ENCODE measurements around the gene TIMM50. TPM values are rescaled to one million over a fixed set of nuclear protein-coding genes. Genes with fewer than 3 reads are reported as not detected.
A peak's percentile ranks its signal among the peaks of the same experiment; 100 is the strongest.

TIMM50 gene
- total RNA-seq, 3 donors from 2014 or later: 52.6 to 57.9 (median 57.7) TPM

- H3K4me1 ChIP-seq (ENCODE audit: low read depth): peaks cover 17% of the 10 kb centered on the region
- no peak within 1 kb of the TSS for H3K4me3 ChIP-seq
- no peaks in the 10 kb centered on the region for H3K36me3 ChIP-seq (ENCODE audit: low read depth)
- intact Hi-C loops (cut with DNase I, micrococcal nuclease): no loop called here
- TF ChIP-seq, protein P1, sequence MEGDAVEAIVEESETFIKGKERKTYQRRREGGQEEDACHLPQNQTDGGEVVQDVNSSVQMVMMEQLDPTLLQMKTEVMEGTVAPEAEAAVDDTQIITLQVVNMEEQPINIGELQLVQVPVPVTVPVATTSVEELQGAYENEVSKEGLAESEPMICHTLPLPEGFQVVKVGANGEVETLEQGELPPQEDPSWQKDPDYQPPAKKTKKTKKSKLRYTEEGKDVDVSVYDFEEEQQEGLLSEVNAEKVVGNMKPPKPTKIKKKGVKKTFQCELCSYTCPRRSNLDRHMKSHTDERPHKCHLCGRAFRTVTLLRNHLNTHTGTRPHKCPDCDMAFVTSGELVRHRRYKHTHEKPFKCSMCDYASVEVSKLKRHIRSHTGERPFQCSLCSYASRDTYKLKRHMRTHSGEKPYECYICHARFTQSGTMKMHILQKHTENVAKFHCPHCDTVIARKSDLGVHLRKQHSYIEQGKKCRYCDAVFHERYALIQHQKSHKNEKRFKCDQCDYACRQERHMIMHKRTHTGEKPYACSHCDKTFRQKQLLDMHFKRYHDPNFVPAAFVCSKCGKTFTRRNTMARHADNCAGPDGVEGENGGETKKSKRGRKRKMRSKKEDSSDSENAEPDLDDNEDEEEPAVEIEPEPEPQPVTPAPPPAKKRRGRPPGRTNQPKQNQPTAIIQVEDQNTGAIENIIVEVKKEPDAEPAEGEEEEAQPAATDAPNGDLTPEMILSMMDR (IDR thresholded peaks at IDR 0.05): no peak
- H3K9me3 ChIP-seq: no peaks in the 10 kb centered on the region
- ATAC-seq: peak; percentile 31
- DNase-seq: no peak
Observed at GRCh38 chr19:39498798-39499642, 18.4 kb downstream of the TIMM50 start, which contains the start of gene DLL3. Gene DLL3, plus strand, starts transcription at chr19:39498947. Its CDS starts 28 bp downstream, at chr19:39498975.

- intact Hi-C loops (cut with DNase I, micrococcal nuclease): no loop called here
- TF ChIP-seq, protein P1 (IDR thresholded peaks at IDR 0.05): no peak
- DNase-seq (no peak), ATAC-seq (no peak)
- Histone ChIP-seq H3K9me3 (no peaks in the 10 kb centered on the region), H3K4me1 (ENCODE audit: low read depth) (peaks cover 17% of the 10 kb centered on the region), H3K36me3 (ENCODE audit: low read depth) (no peaks in the 10 kb centered on the region), H3K4me3 (no peak overlapping the region)
Observed at GRCh38 chr19:39499932-39500331, 19.3 kb downstream of the TIMM50 start.

GRCh38 chr19:39500543-39500942 lies 19.9 kb downstream of the TIMM50 start:
- TF ChIP-seq, protein P1 (IDR thresholded peaks at IDR 0.05): no peak
- DNase-seq: no peak
- H3K4me3 ChIP-seq: no peak overlapping the region
- ATAC-seq: no peak
- peaks cover 17% of the 10 kb centered on the region for H3K4me1 ChIP-seq (ENCODE audit: low read depth)
- intact Hi-C loops (cut with DNase I, micrococcal nuclease): no loop called here
- no peaks in the 10 kb centered on the region for H3K9me3 ChIP-seq
- no peaks in the 10 kb centered on the region for H3K36me3 ChIP-seq (ENCODE audit: low read depth)

- TF ChIP-seq, protein P1 (IDR thresholded peaks at IDR 0.05): no peak
- ATAC-seq: no peak
- no peaks in the 10 kb centered on the region for H3K9me3 ChIP-seq
- DNase-seq: no peak
- H3K36me3 ChIP-seq (ENCODE audit: low read depth): no peaks in the 10 kb centered on the region
- peaks cover 17% of the 10 kb centered on the region for H3K4me1 ChIP-seq (ENCODE audit: low read depth)
- H3K4me3 ChIP-seq: no peak overlapping the region
- intact Hi-C loops (cut with DNase I, micrococcal nuclease): no loop called here
Observed at GRCh38 chr19:39501340-39501739, 20.7 kb downstream of the TIMM50 start.

DNA sequence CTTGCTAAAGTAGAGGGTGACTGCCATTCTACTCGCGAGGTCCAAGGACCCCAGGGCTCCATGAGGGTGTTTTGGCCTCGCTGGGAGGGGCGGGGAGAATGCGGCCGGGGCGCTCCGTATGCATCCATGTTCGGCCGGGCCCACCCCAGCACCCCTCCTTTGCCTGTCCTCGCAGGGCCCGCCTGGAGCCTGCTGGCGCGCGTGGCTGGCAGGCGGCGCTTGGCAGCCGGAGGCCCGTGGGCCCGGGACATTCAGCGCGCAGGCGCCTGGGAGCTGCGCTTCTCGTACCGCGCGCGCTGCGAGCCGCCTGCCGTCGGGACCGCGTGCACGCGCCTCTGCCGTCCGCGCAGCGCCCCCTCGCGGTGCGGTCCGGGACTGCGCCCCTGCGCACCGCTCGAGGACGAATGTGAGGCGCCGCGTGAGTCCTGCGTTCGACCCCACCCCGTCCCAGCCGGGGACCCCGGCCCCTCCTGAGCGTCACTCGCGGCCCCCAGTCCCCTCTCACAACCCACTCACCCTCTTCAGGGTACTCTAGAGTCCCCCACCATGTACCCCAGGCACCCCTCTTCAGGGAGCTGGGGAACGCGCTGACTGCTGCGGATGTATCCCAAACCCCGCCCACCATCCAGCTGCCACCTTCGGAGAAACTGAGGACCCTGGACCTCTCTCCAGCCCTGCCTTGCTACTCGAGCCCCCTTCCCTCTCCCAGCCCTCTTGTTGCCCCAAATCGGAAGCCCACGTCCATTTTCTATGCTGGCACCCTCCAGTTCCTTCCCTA lies 22.2 kb downstream of the TIMM50 start:
- TF ChIP-seq, protein P1 (IDR thresholded peaks at IDR 0.05): peak; percentile 95
- ATAC-seq (peak; percentile 91), DNase-seq (peak; percentile 59 to 73 (median 65))
- intact Hi-C loops (cut with DNase I, micrococcal nuclease): no loop called here
- H3K9me3 ChIP-seq: no peaks in the 10 kb centered on the region
- H3K4me1 ChIP-seq (ENCODE audit: low read depth): peaks cover 24% of the 10 kb centered on the region
- no peak overlapping the region for H3K4me3 ChIP-seq
- H3K36me3 ChIP-seq (ENCODE audit: low read depth): no peaks in the 10 kb centered on the region
